ENCODE results near the gene CSNK1E. TPM values are rescaled to one million over a fixed set of nuclear protein-coding genes. Genes with fewer than 3 reads are reported as not detected.
A peak's percentile ranks its signal among the peaks of the same experiment; 100 is the strongest.

The CSNK1E gene
- total RNA-seq, 1 donor from 2014 or later, result 176 TPM

GRCh38 chr22:38316364-38317121 lies 690 bp downstream of the CSNK1E start:
- peak overlapping the region; percentile 97 for H3K27ac Mint-ChIP-seq (ENCODE audit: unreplicated experiment)
- no peaks in the 10 kb centered on the region for H3K27me3 Mint-ChIP-seq (ENCODE audit: unreplicated experiment)
- peaks cover 4% of the 10 kb centered on the region for H3K36me3 Mint-ChIP-seq (ENCODE audit: unreplicated experiment)
- peak overlapping the region; percentile 93 for H3K4me3 Mint-ChIP-seq (ENCODE audit: unreplicated experiment)
- peak; percentile 88 for DNase-seq (ENCODE audit: extremely low spot score, unreplicated experiment)
- no peak for TF ChIP-seq CTCF (IDR thresholded peaks at IDR 0.05)
- no peaks in the 10 kb centered on the region for H3K9me3 Mint-ChIP-seq (ENCODE audit: unreplicated experiment)
- peaks cover 60% of the 10 kb centered on the region for H3K4me1 Mint-ChIP-seq (ENCODE audit: unreplicated experiment)

GRCh38 chr22:38315823-38316363 lies 1.3 kb downstream of the CSNK1E start:
- peak overlapping the region; percentile 97 for H3K27ac Mint-ChIP-seq (ENCODE audit: unreplicated experiment)
- no peak for TF ChIP-seq CTCF (IDR thresholded peaks at IDR 0.05)
- no peak for DNase-seq (ENCODE audit: extremely low spot score, unreplicated experiment)
- H3K9me3 Mint-ChIP-seq (ENCODE audit: unreplicated experiment), result no peaks in the 10 kb centered on the region
- H3K27me3 Mint-ChIP-seq (ENCODE audit: unreplicated experiment), result no peaks in the 10 kb centered on the region
- peak overlapping the region; percentile 93 for H3K4me3 Mint-ChIP-seq (ENCODE audit: unreplicated experiment)
- H3K4me1 Mint-ChIP-seq (ENCODE audit: unreplicated experiment), result peaks cover 67% of the 10 kb centered on the region
- H3K36me3 Mint-ChIP-seq (ENCODE audit: unreplicated experiment), result peaks cover 7% of the 10 kb centered on the region

- Mint-ChIP-seq H3K4me1 (ENCODE audit: unreplicated experiment) (peaks cover 74% of the 10 kb centered on the region), H3K27me3 (ENCODE audit: unreplicated experiment) (no peaks in the 10 kb centered on the region), H3K36me3 (ENCODE audit: unreplicated experiment) (peaks cover 10% of the 10 kb centered on the region), H3K27ac (ENCODE audit: unreplicated experiment) (peak overlapping the region; percentile 97), H3K9me3 (ENCODE audit: unreplicated experiment) (no peaks in the 10 kb centered on the region), H3K4me3 (ENCODE audit: unreplicated experiment) (peak overlapping the region; percentile 93)
- TF ChIP-seq CTCF (IDR thresholded peaks at IDR 0.05), result no peak
- no peak for DNase-seq (ENCODE audit: extremely low spot score, unreplicated experiment)
Observed at GRCh38 chr22:38314933-38315822, 2.1 kb downstream of the CSNK1E start.

GRCh38 chr22:38314051-38314932 lies 2.9 kb downstream of the CSNK1E start:
- Mint-ChIP-seq H3K36me3 (ENCODE audit: unreplicated experiment) (peaks cover 10% of the 10 kb centered on the region), H3K27ac (ENCODE audit: unreplicated experiment) (peak overlapping the region; percentile 97), H3K27me3 (ENCODE audit: unreplicated experiment) (no peaks in the 10 kb centered on the region), H3K4me3 (ENCODE audit: unreplicated experiment) (peak overlapping the region; percentile 93), H3K4me1 (ENCODE audit: unreplicated experiment) (peaks cover 81% of the 10 kb centered on the region), H3K9me3 (ENCODE audit: unreplicated experiment) (no peaks in the 10 kb centered on the region)
- no peak for TF ChIP-seq CTCF (IDR thresholded peaks at IDR 0.05)
- DNase-seq (ENCODE audit: extremely low spot score, unreplicated experiment), result no peak
